Astrocyte (in vitro differentiated cells and primary cell): Measurements from ENCODE around the gene TRERF1. TPM values are rescaled to one million over a fixed set of nuclear protein-coding genes. Genes with fewer than 3 reads are reported as not detected.

Experiments used
- DNase-seq: peaks from one replicate; pipeline ENCODE4 v3.0.0-alpha.2; 2010; ENCODE audit warnings: low read depth
- FAIRE-seq: peaks from 2 replicates; lab custom pipeline; 2011; peaks lifted over from hg19 to GRCh38; lab: Jason Lieb, UNC
- H2AFZ ChIP-seq: 2 replicates; pipeline ENCODE4 v1.6.0; 2012; ENCODE audit warnings: low read depth, low read length, inconsistent platforms
- H3K27ac ChIP-seq: 2 replicates; pipeline ENCODE4 v1.5.1; 2011; ENCODE audit warnings: low read depth, low read length, inconsistent platforms
- H3K27me3 ChIP-seq: 2 replicates; pipeline ENCODE4 v1.6.0; 2011; ENCODE audit warnings: low read length, inconsistent platforms; ENCODE audit not compliant: insufficient read depth
- H3K36me3 ChIP-seq: 2 replicates; pipeline ENCODE4 v1.5.1; 2011; ENCODE audit warnings: low read length, inconsistent platforms; ENCODE audit not compliant: insufficient read depth
- H3K4me1 ChIP-seq: 2 replicates; pipeline ENCODE4 v1.5.1; 2011; ENCODE audit warnings: low read length, inconsistent platforms; ENCODE audit not compliant: insufficient read depth
- H3K4me2 ChIP-seq: 2 replicates; pipeline ENCODE4 v1.6.0; 2012; ENCODE audit warnings: low read length, inconsistent platforms
- H3K4me3 ChIP-seq: 2 replicates; pipeline ENCODE4 v1.5.1; 2011; ENCODE audit warnings: low read depth, mild to moderate bottlenecking, low read length, inconsistent platforms; ENCODE audit not compliant: insufficient read depth
- H3K79me2 ChIP-seq: 2 replicates; pipeline ENCODE4 v1.6.0; 2012; ENCODE audit warnings: mild to moderate bottlenecking, low read length, inconsistent platforms; ENCODE audit not compliant: insufficient read depth
- H3K9ac ChIP-seq: 2 replicates; pipeline ENCODE4 v1.6.0; 2012; ENCODE audit warnings: mild to moderate bottlenecking, low read length, inconsistent platforms
- H3K9me3 ChIP-seq: 2 replicates; pipeline ENCODE4 v1.5.1; 2012; ENCODE audit warnings: low read depth, mild to moderate bottlenecking, low read length, inconsistent platforms; ENCODE audit not compliant: insufficient read depth
- H4K20me1 ChIP-seq: 2 replicates; pipeline ENCODE4 v1.6.0; 2012; ENCODE audit warnings: low read length, inconsistent platforms; ENCODE audit not compliant: insufficient read depth
- H3K27ac Mint-ChIP-seq: one replicate; pipeline ENCODE4 v1.8.0; 2021; ENCODE audit warnings: mild to moderate bottlenecking, mixed read lengths; ENCODE audit not compliant: unreplicated experiment
- H3K27me3 Mint-ChIP-seq: one replicate; pipeline ENCODE4 v1.8.0; 2021; ENCODE audit warnings: low read depth, mixed read lengths; ENCODE audit not compliant: unreplicated experiment
- H3K36me3 Mint-ChIP-seq: one replicate; pipeline ENCODE4 v1.8.0; 2021; ENCODE audit warnings: low read depth, mixed read lengths; ENCODE audit not compliant: unreplicated experiment
- H3K4me1 Mint-ChIP-seq: one replicate; pipeline ENCODE4 v1.8.0; 2021; ENCODE audit warnings: low read depth, mixed read lengths; ENCODE audit not compliant: unreplicated experiment
- H3K4me3 Mint-ChIP-seq: one replicate; pipeline ENCODE4 v1.8.0; 2021; ENCODE audit warnings: mild to moderate bottlenecking, moderate library complexity, mixed read lengths; ENCODE audit not compliant: unreplicated experiment
- H3K9me3 Mint-ChIP-seq: one replicate; pipeline ENCODE4 v1.8.0; 2021; ENCODE audit warnings: mild to moderate bottlenecking, mixed read lengths; ENCODE audit not compliant: unreplicated experiment
- EZH2 ChIP-seq: IDR thresholded peaks from 2 replicates; pipeline ENCODE4 v1.6.1; 2012; ENCODE audit warnings: mild to moderate bottlenecking, low read length, inconsistent platforms; ENCODE audit not compliant: insufficient read depth
- total RNA-seq: library from RNA; stranded (reverse); gene quantifications from 2 replicates; pipeline ENCODE4 v1.2.1, GENCODE V29; 2021
- TF ChIP-seq, protein P1 (sequence below): IDR thresholded peaks from 2 replicates; pipeline ENCODE4 v1.5.1; 2011; ENCODE audit warnings: low read depth, mild to moderate bottlenecking, inconsistent platforms, low read length, moderate library complexity; ENCODE audit not compliant: insufficient read depth

Gene TRERF1
- total RNA-seq, 1 donor from 2014 or later = 8.6 TPM

DNA sequence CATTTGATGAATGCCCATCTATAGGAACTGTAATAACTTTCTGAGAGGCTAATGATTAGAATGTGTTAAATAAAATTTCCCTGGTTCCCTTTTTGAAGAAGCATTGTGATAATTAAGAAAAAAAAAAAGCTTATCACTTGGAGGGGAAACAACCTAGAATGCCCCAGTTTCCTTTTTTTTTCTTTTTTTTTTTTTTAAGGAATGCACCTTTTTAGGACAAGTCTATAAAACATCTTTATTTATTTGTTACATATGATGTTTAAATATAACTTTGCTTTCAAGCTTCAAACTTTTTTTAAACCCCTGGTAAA is 226.7 kb downstream of the TRERF1 start:
- no peaks in the 10 kb centered on the region for H3K9me3 ChIP-seq
- H3K27ac ChIP-seq = peak overlapping the region; percentile 71
- H3K79me2 ChIP-seq = no peaks in the 10 kb centered on the region
- Mint-ChIP-seq H3K9me3 (no peaks in the 10 kb centered on the region), H3K36me3 (peaks cover 1% of the 10 kb centered on the region), H3K27ac (peak overlapping the region; percentile 88), H3K27me3 (no peaks in the 10 kb centered on the region), H3K4me1 (peaks cover 28% of the 10 kb centered on the region), H3K4me3 (no peak overlapping the region)
- H2AFZ ChIP-seq = no peak overlapping the region
- no peak overlapping the region for H3K4me3 ChIP-seq
- no peaks in the 10 kb centered on the region for H4K20me1 ChIP-seq
- TF ChIP-seq EZH2 = no peak
- TF ChIP-seq, protein P1, sequence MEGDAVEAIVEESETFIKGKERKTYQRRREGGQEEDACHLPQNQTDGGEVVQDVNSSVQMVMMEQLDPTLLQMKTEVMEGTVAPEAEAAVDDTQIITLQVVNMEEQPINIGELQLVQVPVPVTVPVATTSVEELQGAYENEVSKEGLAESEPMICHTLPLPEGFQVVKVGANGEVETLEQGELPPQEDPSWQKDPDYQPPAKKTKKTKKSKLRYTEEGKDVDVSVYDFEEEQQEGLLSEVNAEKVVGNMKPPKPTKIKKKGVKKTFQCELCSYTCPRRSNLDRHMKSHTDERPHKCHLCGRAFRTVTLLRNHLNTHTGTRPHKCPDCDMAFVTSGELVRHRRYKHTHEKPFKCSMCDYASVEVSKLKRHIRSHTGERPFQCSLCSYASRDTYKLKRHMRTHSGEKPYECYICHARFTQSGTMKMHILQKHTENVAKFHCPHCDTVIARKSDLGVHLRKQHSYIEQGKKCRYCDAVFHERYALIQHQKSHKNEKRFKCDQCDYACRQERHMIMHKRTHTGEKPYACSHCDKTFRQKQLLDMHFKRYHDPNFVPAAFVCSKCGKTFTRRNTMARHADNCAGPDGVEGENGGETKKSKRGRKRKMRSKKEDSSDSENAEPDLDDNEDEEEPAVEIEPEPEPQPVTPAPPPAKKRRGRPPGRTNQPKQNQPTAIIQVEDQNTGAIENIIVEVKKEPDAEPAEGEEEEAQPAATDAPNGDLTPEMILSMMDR = no peak
- peak overlapping the region; percentile 64 for H3K4me2 ChIP-seq
- H3K4me1 ChIP-seq = peaks cover 28% of the 10 kb centered on the region
- FAIRE-seq = no peak
- no peak for DNase-seq
- peak overlapping the region; percentile 52 for H3K9ac ChIP-seq
- no peaks in the 10 kb centered on the region for H3K36me3 ChIP-seq
- no peaks in the 10 kb centered on the region for H3K27me3 ChIP-seq

DNA sequence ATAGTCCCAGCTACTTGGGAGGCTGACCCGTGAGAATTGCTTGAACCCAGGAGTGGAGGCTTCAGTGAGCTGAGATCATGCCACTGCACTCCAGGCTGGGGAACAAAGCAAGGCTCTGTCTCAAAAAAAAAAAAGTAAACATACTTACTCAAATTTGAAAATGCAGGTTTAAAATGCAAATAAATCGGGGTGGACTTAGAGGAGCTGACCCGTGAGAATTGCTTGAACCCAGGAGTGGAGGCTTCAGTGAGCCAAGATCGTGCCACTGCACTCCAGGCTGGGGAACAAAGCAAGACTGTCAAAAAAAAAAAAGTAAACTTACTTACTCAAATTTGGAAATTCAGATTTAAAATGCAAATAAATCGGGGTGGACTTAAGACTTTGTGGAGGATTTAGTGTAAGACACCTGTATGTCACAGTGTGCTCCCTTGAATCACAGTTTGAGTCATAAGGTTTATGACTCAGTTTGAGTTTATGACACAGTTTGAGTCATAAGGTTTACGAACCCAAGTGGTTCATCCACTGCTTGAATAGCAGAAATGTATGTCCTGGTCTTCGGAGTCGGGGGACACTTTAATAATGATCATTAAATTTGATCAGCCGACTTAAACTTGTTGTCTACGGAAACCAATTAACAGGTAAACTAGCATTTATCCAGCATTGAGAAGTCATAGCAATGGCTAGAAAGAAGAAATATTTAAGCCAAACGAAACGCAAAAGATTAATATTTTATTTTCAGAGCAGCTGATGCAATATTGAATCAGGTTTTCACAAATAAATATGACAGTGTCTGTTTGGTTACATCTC is 227.3 kb downstream of the TRERF1 start:
- Histone ChIP-seq H4K20me1 (no peaks in the 10 kb centered on the region), H3K4me1 (peaks cover 28% of the 10 kb centered on the region), H3K79me2 (no peaks in the 10 kb centered on the region), H3K4me2 (peak overlapping the region; percentile 64), H3K36me3 (no peaks in the 10 kb centered on the region), H3K27me3 (no peaks in the 10 kb centered on the region), H2AFZ (no peak overlapping the region), H3K27ac (peak overlapping the region; percentile 71), H3K4me3 (no peak overlapping the region), H3K9me3 (no peaks in the 10 kb centered on the region), H3K9ac (peak overlapping the region; percentile 52)
- FAIRE-seq (peak; percentile 50), DNase-seq (peak; percentile 90)
- Mint-ChIP-seq H3K36me3 (no peaks in the 10 kb centered on the region), H3K27me3 (no peaks in the 10 kb centered on the region), H3K4me1 (peaks cover 28% of the 10 kb centered on the region), H3K27ac (peak overlapping the region; percentile 90), H3K9me3 (no peaks in the 10 kb centered on the region), H3K4me3 (no peak overlapping the region)
- TF ChIP-seq, protein P1 = no peak
- no peak for TF ChIP-seq EZH2

DNA sequence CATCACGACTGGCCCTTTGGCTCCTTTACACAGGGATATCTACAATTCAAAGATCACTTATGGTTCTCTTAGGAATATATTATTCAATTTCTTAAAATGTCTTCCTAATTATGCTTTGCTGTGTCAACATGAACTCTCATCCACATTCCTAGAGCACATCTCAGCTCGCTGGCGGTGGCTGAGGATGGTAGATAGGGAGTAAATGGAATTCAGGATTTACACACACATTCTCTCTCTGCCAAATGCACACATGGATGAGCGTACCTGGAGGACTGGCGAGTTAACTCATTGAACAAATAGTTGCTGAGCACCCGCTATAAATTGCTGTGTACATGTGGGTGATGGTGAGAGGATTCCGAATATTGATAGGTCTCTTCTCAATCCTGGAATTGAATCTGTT is 229.3 kb downstream of the TRERF1 start:
- Histone ChIP-seq H3K36me3 (no peaks in the 10 kb centered on the region), H3K9me3 (no peaks in the 10 kb centered on the region), H3K4me2 (no peak overlapping the region), H3K27me3 (no peaks in the 10 kb centered on the region), H3K4me3 (no peak overlapping the region), H3K79me2 (peaks cover under 1% of the 10 kb centered on the region), H3K9ac (no peak overlapping the region), H3K4me1 (peaks cover 24% of the 10 kb centered on the region), H4K20me1 (no peaks in the 10 kb centered on the region), H3K27ac (no peak overlapping the region), H2AFZ (no peak overlapping the region)
- H3K36me3 Mint-ChIP-seq = no peaks in the 10 kb centered on the region
- TF ChIP-seq, protein P1 = no peak
- TF ChIP-seq EZH2 = no peak
- H3K4me3 Mint-ChIP-seq = no peak overlapping the region
- no peak for FAIRE-seq
- no peaks in the 10 kb centered on the region for H3K27me3 Mint-ChIP-seq
- no peak overlapping the region for H3K27ac Mint-ChIP-seq
- no peak for DNase-seq
- H3K4me1 Mint-ChIP-seq = peaks cover 28% of the 10 kb centered on the region
- H3K9me3 Mint-ChIP-seq = no peaks in the 10 kb centered on the region
